Activated CD8-positive, alpha-beta memory T cell treated with anti-CD3 and anti-CD28 coated beads, Interleukin-2, amount 50 U/mL, for 48 hours (primary cell): ENCODE results near the gene CNTN1.

Source experiments
- DNase-seq: peaks from one replicate; pipeline ENCODE4 v3.0.0-alpha.2; 2020

Gene CNTN1

GRCh38 chr12:40691913-40692764 lies at the start of gene CNTN1:
Gene CNTN1, plus strand, starts transcription at chr12:40692439.
- DNase-seq = no peak

- DNase-seq = no peak
These were observed 48.7 kb upstream of the CNTN1 start for GRCh38 chr12:40643506-40643905.

DNA sequence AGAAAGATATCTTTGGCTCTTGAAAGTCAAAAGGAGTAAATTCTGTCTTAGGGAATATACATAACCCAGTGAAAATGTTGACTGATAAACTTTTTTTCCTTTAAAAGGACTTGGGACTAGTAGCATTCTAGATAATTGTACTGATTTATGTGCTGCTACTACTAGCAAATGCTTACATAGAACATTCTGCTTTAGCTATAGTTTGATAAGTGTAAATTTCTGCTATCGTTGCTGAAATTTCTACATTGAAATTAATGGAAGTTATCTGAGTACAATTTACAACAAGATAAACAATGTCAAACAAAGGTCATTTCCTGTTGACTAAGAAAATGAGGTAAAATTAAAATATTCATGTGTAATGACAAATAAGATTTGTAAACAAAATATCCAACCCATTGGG lies 48.3 kb upstream of the CNTN1 start:
- no peak for DNase-seq

DNA sequence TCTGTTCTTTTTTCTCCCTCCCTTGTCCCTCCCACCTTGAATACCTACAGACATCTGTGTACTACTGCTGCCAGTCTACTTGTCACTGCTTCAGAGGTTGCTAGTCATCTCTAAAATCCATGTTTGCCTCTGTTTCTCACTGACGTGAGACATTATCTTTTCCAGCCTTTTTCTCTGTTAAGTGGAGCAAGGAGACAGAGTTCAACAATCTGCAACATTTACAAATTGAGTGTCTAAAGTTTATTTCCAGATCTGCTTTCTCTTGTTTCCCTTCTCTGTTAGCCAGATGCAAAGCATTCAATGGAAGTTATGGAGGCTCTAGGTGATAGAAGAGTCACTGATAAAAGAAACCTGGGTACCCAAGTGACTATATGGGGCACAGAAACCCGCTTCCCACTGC lies 47.5 kb upstream of the CNTN1 start:
- no peak for DNase-seq

DNA sequence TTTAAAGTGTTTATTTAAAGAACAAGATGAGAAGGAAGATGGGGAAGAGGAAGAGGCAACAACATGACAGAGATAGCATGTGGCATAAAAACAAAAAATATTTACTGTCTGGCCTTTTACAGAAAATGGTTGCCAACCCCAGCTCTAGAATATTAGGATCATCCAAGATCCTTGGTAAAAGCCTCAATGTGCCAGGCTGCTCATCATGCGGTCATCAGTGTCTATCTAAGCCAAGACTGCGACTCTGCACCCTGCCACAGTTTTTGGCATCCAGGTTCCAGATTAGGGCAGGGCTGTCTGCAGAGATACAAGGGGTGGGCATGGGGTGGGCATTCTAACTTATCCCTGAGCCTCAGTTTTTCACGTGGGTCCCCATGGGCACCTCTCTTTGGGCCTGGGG lies 46.9 kb upstream of the CNTN1 start:
- no peak for DNase-seq

DNA sequence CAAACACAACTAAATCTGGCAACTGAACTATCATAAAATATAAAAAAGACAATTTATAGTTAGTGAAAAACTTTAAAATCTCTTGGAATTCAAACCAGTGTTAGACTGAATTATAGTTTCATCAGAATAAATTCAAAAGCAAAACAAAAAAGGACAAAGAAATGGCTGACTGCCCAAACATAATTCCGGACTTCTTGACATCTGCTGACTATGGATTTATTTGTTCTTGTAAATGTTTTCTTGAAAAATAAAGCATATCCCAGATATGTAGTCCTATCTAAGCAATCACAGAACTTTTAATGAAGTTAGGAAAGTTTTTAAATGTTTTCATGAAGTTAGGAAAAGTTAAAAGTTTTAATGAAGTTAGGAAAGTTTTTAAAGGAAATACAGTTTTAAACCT lies 45.8 kb upstream of the CNTN1 start:
- DNase-seq = no peak

GRCh38 chr12:40646911-40647310 lies 45.3 kb upstream of the CNTN1 start:
- DNase-seq = no peak

GRCh38 chr12:40647651-40648050 lies 44.6 kb upstream of the CNTN1 start:
- DNase-seq = no peak

DNA sequence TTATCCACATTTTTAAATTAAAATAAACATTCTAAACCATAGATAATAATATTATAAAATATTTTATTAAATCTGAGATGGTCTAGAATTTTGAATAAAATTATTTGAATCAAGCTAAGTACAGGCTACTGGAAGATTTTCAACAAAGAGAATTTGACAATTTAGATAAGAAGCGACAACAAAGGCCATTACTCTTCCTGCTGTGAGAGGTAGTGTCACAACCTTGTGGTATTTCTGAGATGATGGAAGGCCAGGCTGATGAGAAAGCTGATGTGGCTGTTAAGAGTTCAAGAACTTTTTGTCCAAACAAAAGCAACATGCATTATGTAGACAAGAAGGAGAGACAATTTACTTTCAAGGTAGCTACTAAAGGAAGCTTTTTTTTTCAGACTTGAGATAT lies 43.7 kb upstream of the CNTN1 start:
- DNase-seq = no peak

GRCh38 chr12:40650038-40650704 lies 42.1 kb upstream of the CNTN1 start:
- DNase-seq = no peak

DNA sequence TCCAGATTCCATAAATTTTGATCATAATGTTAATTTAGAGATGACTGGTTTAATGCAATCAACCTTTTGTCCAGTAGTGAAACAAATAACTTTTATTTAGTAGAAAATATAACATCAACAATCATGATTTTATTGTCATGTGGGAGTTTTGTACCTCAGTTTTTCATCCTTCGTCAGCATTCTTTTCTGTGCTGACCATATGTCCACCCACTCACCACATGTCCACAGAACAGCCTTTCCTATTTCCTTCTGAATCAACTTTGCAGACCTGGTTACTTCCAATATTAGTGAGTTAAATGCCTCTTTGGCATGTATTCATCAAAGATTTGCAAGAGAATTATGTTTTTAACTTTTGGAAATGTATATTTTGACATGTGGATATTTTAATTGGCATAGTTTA lies 36.8 kb upstream of the CNTN1 start:
- no peak for DNase-seq

GRCh38 chr12:40662366-40662765 lies 29.9 kb upstream of the CNTN1 start:
- DNase-seq = no peak

GRCh38 chr12:40663781-40664180 lies 28.5 kb upstream of the CNTN1 start:
- no peak for DNase-seq

DNA sequence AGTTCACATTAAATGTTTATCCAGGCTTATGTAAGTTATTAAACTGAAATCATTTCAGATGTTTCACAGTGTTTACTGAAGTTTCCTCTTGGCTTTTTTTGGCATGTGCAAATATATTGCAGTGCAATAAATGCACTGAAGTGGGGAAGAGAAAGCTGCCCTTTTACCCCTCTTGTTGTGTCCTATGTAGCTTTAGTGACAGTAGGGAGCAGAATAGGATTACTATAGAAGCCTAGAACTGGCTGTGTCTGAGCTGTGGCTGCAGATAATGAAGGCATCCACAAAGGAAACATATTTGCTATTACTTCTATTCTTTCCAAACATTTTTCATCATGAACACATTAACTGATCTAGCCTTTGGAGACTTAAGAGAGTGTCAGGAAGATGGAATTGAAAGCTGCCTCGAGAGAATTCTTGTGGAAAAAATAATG lies 24.1 kb upstream of the CNTN1 start:
- DNase-seq = no peak

DNA sequence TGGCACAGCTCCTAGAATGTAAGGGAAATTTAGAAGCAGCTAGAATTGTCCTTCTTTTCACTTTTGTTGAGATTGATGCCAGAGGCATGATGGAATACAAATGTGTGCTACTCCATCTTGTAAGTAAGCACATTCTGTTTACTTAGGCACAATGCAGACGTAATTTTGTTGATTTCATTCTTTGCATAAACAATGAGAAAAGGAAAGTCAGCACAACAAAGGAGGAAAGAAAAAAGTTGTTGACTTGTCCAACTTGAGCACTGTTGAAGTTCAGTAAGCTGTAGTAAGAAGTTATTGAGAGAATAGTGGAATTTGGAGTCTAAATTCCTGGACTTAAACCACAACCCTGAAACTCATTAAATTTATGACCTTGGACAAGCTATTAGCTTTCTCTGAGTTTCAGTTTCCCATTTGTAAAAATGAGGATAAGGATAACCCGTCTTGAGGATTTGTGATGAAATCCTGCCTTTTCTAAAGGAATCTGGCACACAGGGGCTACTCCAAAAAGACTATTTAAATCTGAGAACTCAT lies 19.4 kb upstream of the CNTN1 start:
- DNase-seq = no peak

DNA sequence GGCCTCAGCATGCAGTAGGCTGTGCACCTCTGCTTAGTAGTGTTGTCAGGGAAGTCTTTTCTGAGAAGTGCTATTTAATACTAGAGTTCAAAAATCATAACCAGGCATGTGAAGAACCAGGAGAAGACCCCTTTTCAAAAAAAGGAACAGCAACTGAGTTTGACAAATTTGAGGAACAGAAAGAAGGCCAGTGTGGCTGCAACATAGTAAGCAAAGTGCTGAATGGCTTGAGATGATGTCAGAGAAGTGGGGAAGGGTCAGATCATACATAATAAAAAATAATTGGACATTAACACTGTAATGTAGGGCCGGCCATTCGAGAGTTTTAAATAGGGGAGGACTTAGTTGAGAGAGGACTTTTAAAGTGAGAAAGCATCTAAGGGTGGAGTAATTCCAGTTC lies 11.1 kb upstream of the CNTN1 start:
- no peak for DNase-seq

- DNase-seq = no peak
These were observed 7.3 kb upstream of the CNTN1 start for GRCh38 chr12:40684986-40685385.

GRCh38 chr12:40688085-40688725 lies 4.0 kb upstream of the CNTN1 start:
- DNase-seq = no peak

DNA sequence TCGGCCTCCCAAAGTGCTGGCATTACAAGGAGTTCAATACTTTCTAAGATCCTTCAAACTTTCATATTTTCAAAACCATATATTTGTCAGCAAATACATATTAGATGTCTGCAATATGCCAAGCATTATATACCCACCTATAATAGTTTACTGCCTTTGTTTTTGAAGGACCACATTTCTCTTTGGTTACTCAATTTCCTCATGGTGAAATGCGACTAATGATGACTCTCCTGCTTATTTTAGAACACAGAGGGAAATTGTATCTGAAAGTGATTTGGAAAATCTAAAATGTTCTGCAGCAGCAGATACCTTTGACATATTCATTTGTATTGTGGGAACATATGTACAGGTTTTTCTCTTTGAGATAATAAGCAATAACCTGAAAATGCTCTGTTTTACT lies 2.7 kb upstream of the CNTN1 start:
- no peak for DNase-seq

DNA sequence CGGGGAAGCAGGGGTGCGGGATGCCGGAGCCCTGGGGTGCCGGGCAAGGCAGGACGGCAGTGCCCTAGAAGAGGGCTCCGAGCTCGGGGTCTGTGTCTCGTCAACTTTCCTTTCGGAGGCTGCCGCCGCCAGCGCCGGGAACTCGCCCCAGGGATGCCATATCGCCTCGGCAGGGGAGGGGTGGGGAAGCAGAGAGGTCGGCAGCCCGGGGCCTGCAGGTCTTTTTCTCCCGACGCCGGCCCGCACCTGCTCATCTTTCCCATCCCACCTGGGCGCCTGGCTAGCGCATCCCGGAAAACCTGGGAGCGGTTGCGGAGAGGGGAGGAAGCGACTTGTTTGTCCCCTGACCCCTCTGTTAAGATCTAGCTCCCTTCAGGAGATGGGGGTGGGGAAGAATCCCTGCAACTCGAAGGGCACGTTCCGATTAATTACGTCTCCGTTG lies 547 bp downstream of the CNTN1 start:
- DNase-seq = no peak

- DNase-seq = no peak
These were observed 1.1 kb downstream of the CNTN1 start for GRCh38 chr12:40693207-40693821.

- DNase-seq = no peak
These were observed 5.5 kb downstream of the CNTN1 start for GRCh38 chr12:40697566-40698259.

DNA sequence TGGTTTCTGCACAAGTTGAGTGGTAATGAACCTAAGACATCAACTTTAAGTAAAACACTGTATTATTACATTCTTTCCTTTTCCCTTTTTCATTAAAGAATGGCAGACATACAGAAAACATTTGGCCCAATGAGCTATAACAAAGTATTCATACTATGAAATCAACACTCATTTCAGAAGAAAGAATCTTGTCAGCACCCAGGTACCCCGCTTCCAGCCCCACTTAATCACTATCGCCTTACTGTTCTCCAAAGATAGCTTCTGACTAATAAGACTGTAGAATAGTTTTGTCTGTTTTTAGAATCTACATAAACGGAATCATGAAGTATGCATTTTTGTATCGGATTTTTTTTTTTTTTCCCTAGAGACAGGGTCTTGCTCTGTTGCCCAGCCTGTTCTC lies 9.5 kb downstream of the CNTN1 start:
- no peak for DNase-seq
